ENCODE results near the gene PHB1. TPM values are rescaled to one million over a fixed set of nuclear protein-coding genes. Genes with fewer than 3 reads are reported as not detected.
"Not testable (repeated sequence)": the region's sequence is repeated elsewhere in the genome, so short reads cannot be mapped to it uniquely, and the experiment has no call there.

The PHB1 gene
- total and polyA plus RNA-seq, 5 donors, result 186 to 239 (median 213) TPM

DNA sequence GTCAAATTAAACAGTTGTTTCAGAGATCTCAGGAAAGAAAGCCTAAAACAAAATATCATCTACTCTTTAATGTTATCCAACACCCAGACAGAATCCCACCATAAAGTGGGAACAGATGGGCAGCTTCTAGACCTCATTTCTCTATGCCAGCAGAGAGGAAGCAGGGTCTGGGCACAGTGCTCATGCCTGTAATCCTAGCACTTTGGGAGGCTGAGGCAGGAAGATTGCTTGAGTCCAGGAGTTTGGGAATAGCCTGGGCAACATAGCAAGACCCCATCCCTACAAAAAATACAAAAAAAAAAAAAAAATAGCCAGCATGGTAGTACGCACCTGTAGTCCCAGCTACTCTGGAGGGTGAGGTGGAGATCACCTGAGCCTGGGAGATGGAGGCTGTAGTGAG is 39.1 kb downstream of the PHB1 start:
- H3K27me3 ChIP-seq (ENCODE audit: control insufficient read depth, insufficient read depth), result no peaks in the 10 kb centered on the region
- no peak for DNase-seq
- intact Hi-C loops (cut with DNase I), result no loop called here
- WGBS, result 97% methylated on average over 1 of the region's 1 CpG
- no peak overlapping the region for H3K27ac ChIP-seq (ENCODE audit: low read length)
- H3K9me3 ChIP-seq (ENCODE audit: control insufficient read depth, low read length), result no peaks in the 10 kb centered on the region
- no peak overlapping the region for H3K4me3 ChIP-seq (ENCODE audit: low read length)
- no peaks in the 10 kb centered on the region for H3K4me1 ChIP-seq (ENCODE audit: control insufficient read depth, insufficient read depth, low read length)
- ATAC-seq, result no peak

DNA sequence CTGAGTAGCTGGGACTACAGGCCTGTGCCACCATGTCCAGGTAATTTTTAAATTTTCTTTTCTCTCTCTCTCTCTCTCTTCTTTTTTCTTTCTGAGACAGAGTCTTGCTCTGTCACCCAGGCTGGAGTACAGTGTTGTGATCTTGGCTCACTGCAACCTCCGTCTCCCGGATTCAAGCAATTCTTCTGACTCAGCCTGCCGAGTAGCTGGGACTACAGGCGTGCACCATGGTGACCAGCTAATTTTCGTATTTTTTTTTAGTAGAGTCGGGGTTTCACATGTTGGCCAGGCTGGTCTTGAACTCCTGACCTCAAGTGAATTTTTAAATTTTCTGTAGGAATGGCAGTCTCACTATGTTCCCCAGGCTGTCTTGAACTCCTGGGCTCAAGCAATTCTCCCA is 41.6 kb downstream of the PHB1 start:
- Histone ChIP-seq H3K27ac (ENCODE audit: low read length) (no peak overlapping the region), H3K4me1 (ENCODE audit: control insufficient read depth, insufficient read depth, low read length) (no peaks in the 10 kb centered on the region), H3K27me3 (ENCODE audit: control insufficient read depth, insufficient read depth) (no peaks in the 10 kb centered on the region), H3K9me3 (ENCODE audit: control insufficient read depth, low read length) (no peaks in the 10 kb centered on the region), H3K4me3 (ENCODE audit: low read length) (no peak overlapping the region)
- intact Hi-C loops (cut with DNase I), result no loop called here
- DNase-seq (no peak), ATAC-seq (no peak)
- 94% methylated on average over 6 of the region's 6 CpGs for WGBS

DNA sequence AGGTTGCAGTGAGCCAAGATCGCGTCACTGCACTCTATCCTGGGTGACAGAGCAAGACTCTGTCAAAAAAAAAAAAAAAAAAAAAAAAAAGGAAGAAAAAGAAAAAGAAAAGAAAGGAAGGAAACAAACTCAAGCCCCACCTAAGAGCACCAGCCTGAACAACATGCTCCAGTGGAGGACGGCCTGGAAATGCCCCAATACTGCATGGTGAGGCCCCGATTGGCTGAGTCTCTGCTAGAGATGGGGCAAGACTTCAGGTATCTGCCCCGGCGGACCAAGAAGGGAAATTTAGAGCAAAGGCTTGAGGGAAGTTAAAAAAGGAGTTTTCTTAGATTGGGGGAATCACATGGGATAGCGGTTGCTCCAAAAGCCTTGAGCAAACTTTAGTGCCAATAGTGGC is 42.3 kb downstream of the PHB1 start:
- no peaks in the 10 kb centered on the region for H3K4me1 ChIP-seq (ENCODE audit: control insufficient read depth, insufficient read depth, low read length)
- H3K9me3 ChIP-seq (ENCODE audit: control insufficient read depth, low read length), result no peaks in the 10 kb centered on the region
- H3K4me3 ChIP-seq (ENCODE audit: low read length), result no peak overlapping the region
- DNase-seq (no peak), ATAC-seq (no peak)
- intact Hi-C loops (cut with DNase I), result no loop called here
- 75% methylated on average over 7 of the region's 7 CpGs for WGBS
- no peak overlapping the region for H3K27ac ChIP-seq (ENCODE audit: low read length)
- no peaks in the 10 kb centered on the region for H3K27me3 ChIP-seq (ENCODE audit: control insufficient read depth, insufficient read depth)

DNA sequence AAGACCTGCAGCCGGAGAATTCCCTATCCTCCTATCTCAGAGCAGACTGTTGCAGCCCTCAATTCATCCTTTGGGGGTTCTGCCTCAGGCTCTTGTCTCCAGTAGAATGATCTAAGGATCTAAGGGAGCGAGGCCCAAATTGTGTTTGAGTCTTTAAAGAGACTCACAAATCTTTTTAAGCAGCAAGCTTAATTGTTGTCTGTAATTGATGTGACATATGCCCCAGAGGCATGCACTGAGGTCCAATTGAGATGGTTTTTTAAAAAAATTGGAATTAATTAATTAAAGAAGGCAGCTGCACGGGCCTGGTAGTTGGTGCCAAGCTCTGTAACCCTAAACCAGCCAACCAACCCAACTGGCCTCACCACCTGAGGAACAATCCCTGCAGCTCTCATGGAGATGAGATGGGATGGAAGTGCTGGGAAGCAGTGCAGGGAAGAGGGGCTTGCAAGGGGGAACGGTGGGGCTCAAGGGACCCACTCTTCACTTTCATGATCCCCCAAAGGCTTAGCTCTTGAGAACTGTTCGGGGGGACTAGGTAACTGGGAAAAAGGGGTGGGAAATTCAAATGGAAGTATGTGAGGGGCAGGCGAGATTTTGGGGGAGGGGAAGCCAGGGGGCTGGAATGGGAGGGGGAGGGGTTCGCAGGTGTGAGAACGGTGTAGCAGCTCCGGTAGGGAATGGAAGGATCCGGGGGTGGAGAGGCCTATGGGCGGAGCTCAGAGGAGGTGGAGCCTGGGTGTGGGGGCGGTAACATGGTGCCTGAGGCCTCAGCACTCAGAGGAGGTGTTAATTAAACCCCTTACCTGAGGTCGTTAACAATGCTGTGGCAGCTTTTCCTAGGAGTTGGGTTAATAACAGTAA is 43.5 kb downstream of the PHB1 start:
- WGBS, result 51% methylated on average over 13 of the region's 13 CpGs
- H3K4me1 ChIP-seq (ENCODE audit: control insufficient read depth, insufficient read depth, low read length), result no peaks in the 10 kb centered on the region
- H3K9me3 ChIP-seq (ENCODE audit: control insufficient read depth, low read length), result no peaks in the 10 kb centered on the region
- no peaks in the 10 kb centered on the region for H3K27me3 ChIP-seq (ENCODE audit: control insufficient read depth, insufficient read depth)
- H3K27ac ChIP-seq (ENCODE audit: low read length), result no peak overlapping the region
- H3K4me3 ChIP-seq (ENCODE audit: low read length), result no peak overlapping the region
- ATAC-seq, result no peak
- intact Hi-C loops (cut with DNase I), result no loop called here
- DNase-seq, result no peak

DNA sequence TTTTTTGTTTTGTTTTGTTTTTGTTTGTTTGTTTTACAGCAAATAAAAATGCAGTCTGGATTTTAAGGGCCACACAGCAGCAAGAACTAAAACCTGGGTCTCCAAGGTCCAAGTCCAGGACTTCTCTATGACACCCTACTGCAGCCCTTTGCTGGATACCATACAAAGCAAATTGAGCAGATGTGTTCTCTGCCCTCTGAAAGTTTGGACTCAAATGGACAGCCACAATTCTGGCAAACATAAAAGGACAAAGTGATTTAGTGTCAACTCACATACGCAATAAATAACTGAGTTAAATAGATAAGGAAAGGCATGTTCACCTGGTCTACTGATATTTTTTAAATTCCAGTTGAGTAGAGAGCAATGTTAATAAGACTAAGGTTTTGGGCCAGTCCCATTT is 44.9 kb downstream of the PHB1 start:
- no peaks in the 10 kb centered on the region for H3K4me1 ChIP-seq (ENCODE audit: control insufficient read depth, insufficient read depth, low read length)
- ATAC-seq (no peak), DNase-seq (no peak)
- intact Hi-C loops (cut with DNase I), result no loop called here
- no peaks in the 10 kb centered on the region for H3K9me3 ChIP-seq (ENCODE audit: control insufficient read depth, low read length)
- WGBS, result 98% methylated on average over 1 of the region's 1 CpG
- no peaks in the 10 kb centered on the region for H3K27me3 ChIP-seq (ENCODE audit: control insufficient read depth, insufficient read depth)
- no peak overlapping the region for H3K4me3 ChIP-seq (ENCODE audit: low read length)
- no peak overlapping the region for H3K27ac ChIP-seq (ENCODE audit: low read length)

DNA sequence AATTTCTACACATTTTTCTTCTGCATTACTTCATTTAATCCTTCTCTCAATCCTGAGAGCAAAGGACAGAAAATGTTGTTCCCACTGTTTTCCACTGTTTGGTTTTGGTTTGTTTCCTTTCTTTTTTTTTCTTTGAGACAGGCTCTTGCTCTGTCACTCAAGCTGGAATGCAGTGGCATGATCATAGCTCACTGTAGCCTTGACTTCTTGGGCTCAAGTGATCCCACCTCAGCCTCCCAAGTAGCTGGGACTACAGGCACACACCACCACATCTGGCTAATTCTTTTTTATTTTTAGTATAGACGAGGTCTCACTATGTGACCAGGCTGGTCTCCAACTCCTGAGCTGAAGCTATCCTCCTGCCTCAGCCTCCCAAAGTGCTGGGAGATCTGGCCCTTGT is 45.6 kb downstream of the PHB1 start:
- intact Hi-C loops (cut with DNase I), result no loop called here
- Histone ChIP-seq H3K4me1 (ENCODE audit: control insufficient read depth, insufficient read depth, low read length) (no peaks in the 10 kb centered on the region), H3K9me3 (ENCODE audit: control insufficient read depth, low read length) (no peaks in the 10 kb centered on the region), H3K27ac (ENCODE audit: low read length) (no peak overlapping the region), H3K4me3 (ENCODE audit: low read length) (no peak overlapping the region), H3K27me3 (ENCODE audit: control insufficient read depth, insufficient read depth) (no peaks in the 10 kb centered on the region)
- DNase-seq, result no peak
- WGBS, result 67% methylated on average over 1 of the region's 1 CpG
- ATAC-seq, result no peak

DNA sequence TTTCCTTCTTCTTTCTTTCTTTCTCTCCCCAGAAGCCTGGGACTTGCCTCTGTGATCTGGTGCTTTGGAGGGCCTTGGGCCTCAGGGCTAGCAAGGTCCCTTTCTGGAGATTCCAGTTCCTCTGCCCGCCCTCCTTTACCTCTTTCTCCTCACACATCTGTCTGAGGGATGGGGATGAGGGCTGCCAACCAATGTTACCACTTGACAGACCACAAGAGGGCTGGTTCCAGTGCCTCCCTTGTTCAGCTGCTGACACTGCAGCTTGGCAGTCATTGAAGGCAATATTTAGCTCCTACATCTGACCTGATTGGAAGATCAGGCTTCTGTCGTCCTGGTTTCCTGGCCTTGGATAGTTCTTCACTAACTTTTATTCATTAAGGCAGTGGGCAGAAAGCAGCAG is 49.0 kb downstream of the PHB1 start:
- Histone ChIP-seq H3K4me3 (ENCODE audit: low read length) (no peak overlapping the region), H3K27me3 (ENCODE audit: control insufficient read depth, insufficient read depth) (no peaks in the 10 kb centered on the region), H3K4me1 (ENCODE audit: control insufficient read depth, insufficient read depth, low read length) (no peaks in the 10 kb centered on the region), H3K27ac (ENCODE audit: low read length) (no peak overlapping the region), H3K9me3 (ENCODE audit: control insufficient read depth, low read length) (no peaks in the 10 kb centered on the region)
- DNase-seq (no peak), ATAC-seq (no peak)
- intact Hi-C loops (cut with DNase I), result no loop called here
- 29% methylated on average over 2 of the region's 2 CpGs for WGBS

DNA sequence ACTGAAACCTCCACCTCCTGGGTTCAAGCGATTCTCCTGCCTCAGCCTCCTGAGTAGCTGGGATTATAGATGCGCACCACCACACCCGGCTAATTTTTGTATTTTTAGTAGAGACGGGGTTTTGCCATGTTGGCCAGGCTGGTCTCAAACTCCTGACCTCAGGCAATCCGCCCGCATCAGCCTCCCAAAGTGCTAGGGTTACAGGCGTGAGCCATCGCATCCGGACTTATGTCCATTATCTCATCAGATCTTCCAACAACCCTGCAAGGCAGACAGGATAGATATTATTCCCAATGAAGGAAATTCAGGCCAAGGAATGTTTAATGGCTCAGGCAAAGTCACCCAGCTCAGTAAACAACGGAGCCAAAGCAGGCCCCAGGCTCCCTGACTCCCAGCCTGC is 49.6 kb downstream of the PHB1 start:
- DNase-seq; H3K27me3 ChIP-seq (ENCODE audit: control insufficient read depth, insufficient read depth); H3K4me1 ChIP-seq (ENCODE audit: control insufficient read depth, insufficient read depth, low read length); intact Hi-C loops (cut with DNase I); H3K9me3 ChIP-seq (ENCODE audit: control insufficient read depth, low read length); ATAC-seq; H3K4me3 ChIP-seq (ENCODE audit: low read length); H3K27ac ChIP-seq (ENCODE audit: low read length): not testable (repeated sequence)
- WGBS, result 94% methylated on average over 10 of the region's 10 CpGs

DNA sequence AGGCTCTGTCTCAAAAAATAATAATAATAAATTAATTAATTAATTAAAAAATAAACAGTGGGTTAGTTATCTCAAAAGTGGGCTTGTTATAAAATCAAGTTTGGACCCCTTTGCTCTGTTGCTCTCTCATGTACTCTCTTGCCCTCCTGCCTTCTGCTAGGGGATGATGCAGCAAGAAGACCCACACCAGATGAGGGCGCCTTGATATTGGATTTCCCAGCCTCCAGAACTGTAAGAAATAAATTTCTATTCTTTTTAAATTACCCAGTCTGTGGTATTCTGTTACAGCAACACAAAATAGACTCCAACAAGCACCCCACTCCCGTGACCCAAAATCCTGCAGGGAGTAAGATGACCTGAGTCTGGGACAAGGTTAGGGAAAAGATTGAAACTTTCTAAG is 50.6 kb downstream of the PHB1 start:
- intact Hi-C loops (cut with DNase I), result no loop called here

DNA sequence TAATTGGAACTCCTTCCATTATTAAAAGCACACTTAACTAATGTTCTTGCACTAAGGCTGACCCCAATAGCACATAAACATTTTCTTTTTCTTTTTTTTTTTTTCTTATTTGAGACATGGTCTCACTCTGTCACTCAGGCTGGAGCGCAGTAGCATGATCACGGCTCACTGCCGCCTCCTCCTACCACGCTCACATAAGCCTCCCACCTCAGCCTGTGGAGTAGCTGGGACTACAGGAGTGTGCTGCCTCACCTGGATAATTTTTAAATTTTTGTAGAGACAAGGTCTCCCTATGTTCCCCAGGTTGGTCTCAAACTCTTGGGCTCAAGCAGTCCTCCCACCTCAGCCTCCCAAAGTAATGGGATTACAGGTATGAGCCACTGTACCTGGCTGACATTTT is 51.4 kb downstream of the PHB1 start:
- H3K27me3 ChIP-seq (ENCODE audit: control insufficient read depth, insufficient read depth), result no peaks in the 10 kb centered on the region
- DNase-seq, result no peak
- H3K4me1 ChIP-seq (ENCODE audit: control insufficient read depth, insufficient read depth, low read length), result peaks cover 6% of the 10 kb centered on the region
- intact Hi-C loops (cut with DNase I), result no loop called here
- no peaks in the 10 kb centered on the region for H3K9me3 ChIP-seq (ENCODE audit: control insufficient read depth, low read length)
- no peak overlapping the region for H3K27ac ChIP-seq (ENCODE audit: low read length)
- WGBS, result 90% methylated on average over 4 of the region's 4 CpGs
- H3K4me3 ChIP-seq (ENCODE audit: low read length), result no peak overlapping the region
- no peak for ATAC-seq

More for the DNA sequence above, 50.6 kb downstream of the PHB1 start:
- DNase-seq (no peak), ATAC-seq (no peak)
- no peak overlapping the region for H3K4me3 ChIP-seq (ENCODE audit: low read length)
- no peak overlapping the region for H3K27ac ChIP-seq (ENCODE audit: low read length)
- H3K27me3 ChIP-seq (ENCODE audit: control insufficient read depth, insufficient read depth), result no peaks in the 10 kb centered on the region
- H3K4me1 ChIP-seq (ENCODE audit: control insufficient read depth, insufficient read depth, low read length), result peaks cover 3% of the 10 kb centered on the region
- H3K9me3 ChIP-seq (ENCODE audit: control insufficient read depth, low read length), result no peaks in the 10 kb centered on the region
- 93% methylated on average over 2 of the region's 2 CpGs for WGBS

DNA sequence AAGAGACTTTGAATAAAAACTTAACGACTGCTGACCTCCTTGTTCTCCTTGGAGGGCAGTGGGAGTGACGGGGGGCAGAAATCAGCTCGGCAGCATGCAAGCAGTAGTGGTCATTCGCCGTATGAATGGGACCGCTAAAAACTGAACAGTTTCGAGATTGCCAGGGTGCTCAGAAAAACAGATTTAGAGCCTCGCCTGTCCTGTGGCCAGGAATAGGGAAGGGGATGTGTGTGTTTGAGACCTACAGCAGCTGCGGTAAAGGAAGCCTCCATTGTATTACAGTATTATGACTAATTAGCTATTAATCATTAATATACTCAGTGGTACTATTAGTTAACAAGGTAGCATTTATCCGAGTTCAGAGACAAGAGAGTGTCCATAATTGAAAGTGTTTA is 52.0 kb downstream of the PHB1 start:
- 18% methylated on average over 10 of the region's 10 CpGs for WGBS
- peak overlapping the region; percentile 94 for H3K4me3 ChIP-seq (ENCODE audit: low read length)
- DNase-seq (no peak), ATAC-seq (no peak)
- H3K9me3 ChIP-seq (ENCODE audit: control insufficient read depth, low read length), result no peaks in the 10 kb centered on the region
- intact Hi-C loops (cut with DNase I), result no loop called here
- H3K4me1 ChIP-seq (ENCODE audit: control insufficient read depth, insufficient read depth, low read length), result peaks cover 6% of the 10 kb centered on the region
- H3K27ac ChIP-seq (ENCODE audit: low read length), result peak overlapping the region; percentile 63
- no peaks in the 10 kb centered on the region for H3K27me3 ChIP-seq (ENCODE audit: control insufficient read depth, insufficient read depth)

Data from right cardiac atrium (tissue), 5 donors.